ENCODE measurements around the gene GPC6.
A peak's percentile ranks its signal among the peaks of the same experiment; 100 is the strongest.

Gene GPC6

DNA sequence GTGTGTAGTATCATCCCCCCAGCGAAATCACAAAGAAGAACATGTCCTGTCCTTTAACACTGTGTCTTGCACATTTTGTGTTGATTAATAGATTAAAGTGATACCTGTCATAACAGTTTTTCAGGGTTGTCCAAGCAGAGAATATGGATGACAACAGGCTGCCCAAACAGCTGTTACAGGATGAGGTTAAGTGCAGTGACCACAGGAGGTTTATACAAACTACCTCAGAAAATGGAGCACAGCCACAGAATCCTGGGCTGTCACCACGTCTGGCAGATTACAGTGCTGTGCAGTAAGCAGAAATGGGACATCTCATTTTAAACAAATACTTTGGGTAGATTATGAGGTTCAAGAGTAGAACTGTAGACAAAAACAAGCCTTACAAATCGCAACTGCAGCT, 677.3 kb downstream of the GPC6 start:
- H3K9me3 ChIP-seq (ENCODE audit: control insufficient read depth, low read length) = no peaks in the 10 kb centered on the region
- H3K27me3 ChIP-seq (replicated peaks; ENCODE audit: control insufficient read depth, insufficient read depth, low read length) = no peaks in the 10 kb centered on the region
- H3K4me3 ChIP-seq (ENCODE audit: low read length) = no peak overlapping the region
- H3K4me1 ChIP-seq (ENCODE audit: control insufficient read depth, insufficient read depth, low read length) = peaks cover 8% of the 10 kb centered on the region
- H3K36me3 ChIP-seq (ENCODE audit: control insufficient read depth, insufficient read depth, low read length, severe bottlenecking) = no peaks in the 10 kb centered on the region
- DNase-seq (ENCODE audit: low read depth) = no peak
- H3K9ac ChIP-seq (ENCODE audit: low read length) = no peak overlapping the region

GRCh38 chr13:93915269-93915809, 688.7 kb downstream of the GPC6 start:
- Histone ChIP-seq H3K9ac (ENCODE audit: low read length) (no peak overlapping the region), H3K9me3 (ENCODE audit: control insufficient read depth, low read length) (no peaks in the 10 kb centered on the region), H3K36me3 (ENCODE audit: control insufficient read depth, insufficient read depth, low read length, severe bottlenecking) (no peaks in the 10 kb centered on the region), H3K27me3 (replicated peaks; ENCODE audit: control insufficient read depth, insufficient read depth, low read length) (no peaks in the 10 kb centered on the region), H3K4me1 (ENCODE audit: control insufficient read depth, insufficient read depth, low read length) (peaks cover 22% of the 10 kb centered on the region), H3K4me3 (ENCODE audit: low read length) (no peak overlapping the region)
- DNase-seq (ENCODE audit: low read depth) = peak; percentile 74

GRCh38 chr13:93922063-93922855, 695.7 kb downstream of the GPC6 start:
- Histone ChIP-seq H3K9me3 (ENCODE audit: control insufficient read depth, low read length) (no peaks in the 10 kb centered on the region), H3K27me3 (replicated peaks; ENCODE audit: control insufficient read depth, insufficient read depth, low read length) (no peaks in the 10 kb centered on the region), H3K9ac (ENCODE audit: low read length) (no peak overlapping the region), H3K4me3 (ENCODE audit: low read length) (no peak overlapping the region), H3K4me1 (ENCODE audit: control insufficient read depth, insufficient read depth, low read length) (peaks cover 27% of the 10 kb centered on the region), H3K36me3 (ENCODE audit: control insufficient read depth, insufficient read depth, low read length, severe bottlenecking) (no peaks in the 10 kb centered on the region)
- no peak for DNase-seq (ENCODE audit: low read depth)

GRCh38 chr13:93925990-93926389, 699.4 kb downstream of the GPC6 start:
- Histone ChIP-seq H3K36me3 (ENCODE audit: control insufficient read depth, insufficient read depth, low read length, severe bottlenecking) (no peaks in the 10 kb centered on the region), H3K27me3 (replicated peaks; ENCODE audit: control insufficient read depth, insufficient read depth, low read length) (no peaks in the 10 kb centered on the region), H3K9me3 (ENCODE audit: control insufficient read depth, low read length) (no peaks in the 10 kb centered on the region), H3K4me3 (ENCODE audit: low read length) (no peak overlapping the region), H3K9ac (ENCODE audit: low read length) (no peak overlapping the region), H3K4me1 (ENCODE audit: control insufficient read depth, insufficient read depth, low read length) (peaks cover 14% of the 10 kb centered on the region)
- no peak for DNase-seq (ENCODE audit: low read depth)

- DNase-seq (ENCODE audit: low read depth) = no peak
- no peak overlapping the region for H3K4me3 ChIP-seq (ENCODE audit: low read length)
- H3K36me3 ChIP-seq (ENCODE audit: control insufficient read depth, insufficient read depth, low read length, severe bottlenecking) = no peaks in the 10 kb centered on the region
- H3K4me1 ChIP-seq (ENCODE audit: control insufficient read depth, insufficient read depth, low read length) = peaks cover 14% of the 10 kb centered on the region
- no peaks in the 10 kb centered on the region for H3K27me3 ChIP-seq (replicated peaks; ENCODE audit: control insufficient read depth, insufficient read depth, low read length)
- no peaks in the 10 kb centered on the region for H3K9me3 ChIP-seq (ENCODE audit: control insufficient read depth, low read length)
- H3K9ac ChIP-seq (ENCODE audit: low read length) = no peak overlapping the region
Observed at GRCh38 chr13:93926425-93926824, 699.8 kb downstream of the GPC6 start.

DNA sequence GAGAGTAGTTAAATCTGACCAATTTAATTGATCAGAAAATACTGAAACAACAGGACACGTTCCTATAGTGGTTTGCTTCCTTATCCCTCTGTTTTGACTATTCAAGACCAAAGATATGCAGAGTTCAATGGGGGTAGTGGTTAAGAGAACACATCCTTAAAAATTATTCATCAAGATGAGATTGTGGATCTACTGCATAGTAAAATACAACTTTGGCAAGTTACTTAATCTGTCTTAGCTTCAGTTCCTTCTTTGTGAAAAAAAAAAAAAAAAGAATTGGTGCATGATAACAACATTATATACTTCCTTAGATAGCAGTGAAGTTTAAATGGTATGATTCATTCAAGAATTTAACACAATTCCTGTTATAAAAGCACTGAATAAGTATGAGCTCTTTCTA, 700.8 kb downstream of the GPC6 start:
- peaks cover 18% of the 10 kb centered on the region for H3K4me1 ChIP-seq (ENCODE audit: control insufficient read depth, insufficient read depth, low read length)
- no peak for DNase-seq (ENCODE audit: low read depth)
- H3K9me3 ChIP-seq (ENCODE audit: control insufficient read depth, low read length) = no peaks in the 10 kb centered on the region
- H3K36me3 ChIP-seq (ENCODE audit: control insufficient read depth, insufficient read depth, low read length, severe bottlenecking) = no peaks in the 10 kb centered on the region
- no peaks in the 10 kb centered on the region for H3K27me3 ChIP-seq (replicated peaks; ENCODE audit: control insufficient read depth, insufficient read depth, low read length)
- H3K4me3 ChIP-seq (ENCODE audit: low read length) = no peak overlapping the region
- no peak overlapping the region for H3K9ac ChIP-seq (ENCODE audit: low read length)

DNA sequence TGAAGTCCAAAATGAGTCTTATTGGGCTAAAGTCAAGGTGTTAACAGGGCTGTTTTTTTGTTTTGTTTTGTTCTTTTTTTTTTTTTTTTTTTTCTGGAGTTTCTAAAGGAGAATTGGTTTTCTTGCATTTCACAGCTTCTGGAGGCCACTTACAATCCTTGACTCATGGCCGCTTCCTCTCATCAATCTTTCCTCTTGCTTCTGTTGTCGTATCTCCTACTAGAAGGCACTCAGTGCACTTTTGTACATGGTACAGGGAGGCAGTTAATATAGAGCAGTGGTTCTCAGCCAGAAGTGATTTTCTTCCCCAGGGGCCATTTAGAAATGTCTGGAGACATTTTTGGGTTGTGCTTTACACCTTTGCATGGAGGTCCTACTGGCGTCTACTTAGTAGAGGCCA, 706.3 kb downstream of the GPC6 start:
- H3K4me3 ChIP-seq (ENCODE audit: low read length) = no peak overlapping the region
- no peaks in the 10 kb centered on the region for H3K27me3 ChIP-seq (replicated peaks; ENCODE audit: control insufficient read depth, insufficient read depth, low read length)
- H3K36me3 ChIP-seq (ENCODE audit: control insufficient read depth, insufficient read depth, low read length, severe bottlenecking) = no peaks in the 10 kb centered on the region
- H3K4me1 ChIP-seq (ENCODE audit: control insufficient read depth, insufficient read depth, low read length) = peaks cover 4% of the 10 kb centered on the region
- no peaks in the 10 kb centered on the region for H3K9me3 ChIP-seq (ENCODE audit: control insufficient read depth, low read length)
- no peak overlapping the region for H3K9ac ChIP-seq (ENCODE audit: low read length)
- DNase-seq (ENCODE audit: low read depth) = no peak

- H3K4me1 ChIP-seq (ENCODE audit: control insufficient read depth, insufficient read depth, low read length) = peaks cover 4% of the 10 kb centered on the region
- H3K9ac ChIP-seq (ENCODE audit: low read length) = no peak overlapping the region
- no peaks in the 10 kb centered on the region for H3K36me3 ChIP-seq (ENCODE audit: control insufficient read depth, insufficient read depth, low read length, severe bottlenecking)
- no peaks in the 10 kb centered on the region for H3K27me3 ChIP-seq (replicated peaks; ENCODE audit: control insufficient read depth, insufficient read depth, low read length)
- no peak for DNase-seq (ENCODE audit: low read depth)
- H3K9me3 ChIP-seq (ENCODE audit: control insufficient read depth, low read length) = no peaks in the 10 kb centered on the region
- H3K4me3 ChIP-seq (ENCODE audit: low read length) = no peak overlapping the region
Observed at GRCh38 chr13:93936901-93937300, 710.3 kb downstream of the GPC6 start.

DNA sequence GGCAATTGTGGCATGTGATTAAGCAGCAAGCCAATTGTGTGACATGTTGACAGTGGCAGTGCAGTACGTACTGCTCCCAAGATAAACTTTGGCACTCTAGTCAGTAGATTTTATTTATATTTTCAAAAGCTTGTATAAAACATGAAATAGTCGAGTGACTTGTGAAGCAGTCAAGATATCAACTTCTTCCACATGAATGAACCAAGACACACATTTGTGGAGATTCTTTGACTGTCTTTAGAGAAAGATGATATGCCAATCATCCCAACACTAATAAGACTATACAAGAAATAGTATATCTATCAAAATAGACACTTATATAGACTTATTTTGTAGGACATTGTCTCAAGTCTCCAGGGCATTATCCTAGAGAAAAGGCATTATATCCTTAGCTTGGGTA, 714.8 kb downstream of the GPC6 start:
- Histone ChIP-seq H3K36me3 (ENCODE audit: control insufficient read depth, insufficient read depth, low read length, severe bottlenecking) (no peaks in the 10 kb centered on the region), H3K27me3 (replicated peaks; ENCODE audit: control insufficient read depth, insufficient read depth, low read length) (no peaks in the 10 kb centered on the region), H3K9ac (ENCODE audit: low read length) (no peak overlapping the region), H3K4me1 (ENCODE audit: control insufficient read depth, insufficient read depth, low read length) (peaks cover 4% of the 10 kb centered on the region), H3K9me3 (ENCODE audit: control insufficient read depth, low read length) (no peaks in the 10 kb centered on the region), H3K4me3 (ENCODE audit: low read length) (no peak overlapping the region)
- DNase-seq (ENCODE audit: low read depth) = no peak

DNA sequence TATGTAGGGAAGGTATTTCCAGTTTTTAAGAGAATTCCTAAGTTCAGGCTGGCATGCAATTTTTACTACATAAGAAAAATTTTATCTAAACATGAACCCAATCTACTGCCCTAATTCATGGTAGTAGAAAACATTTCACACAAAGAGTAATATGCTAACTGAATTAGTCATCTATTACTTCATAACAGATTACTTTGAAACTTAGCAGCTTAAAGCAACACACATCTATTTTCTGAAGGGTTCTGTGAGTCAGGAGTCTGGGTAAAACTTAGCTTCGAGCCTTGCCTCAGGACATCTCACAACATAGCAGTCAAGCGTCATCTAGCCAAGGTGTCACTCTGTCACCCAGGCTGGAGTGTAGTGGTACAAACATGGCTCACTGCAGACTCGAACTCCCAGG, 715.4 kb downstream of the GPC6 start:
- Histone ChIP-seq H3K4me3 (ENCODE audit: low read length) (no peak overlapping the region), H3K9me3 (ENCODE audit: control insufficient read depth, low read length) (no peaks in the 10 kb centered on the region), H3K36me3 (ENCODE audit: control insufficient read depth, insufficient read depth, low read length, severe bottlenecking) (no peaks in the 10 kb centered on the region), H3K27me3 (replicated peaks; ENCODE audit: control insufficient read depth, insufficient read depth, low read length) (no peaks in the 10 kb centered on the region), H3K9ac (ENCODE audit: low read length) (no peak overlapping the region), H3K4me1 (ENCODE audit: control insufficient read depth, insufficient read depth, low read length) (peaks cover 4% of the 10 kb centered on the region)
- DNase-seq (ENCODE audit: low read depth) = no peak

- H3K4me3 ChIP-seq (ENCODE audit: low read length) = no peak overlapping the region
- no peaks in the 10 kb centered on the region for H3K36me3 ChIP-seq (ENCODE audit: control insufficient read depth, insufficient read depth, low read length, severe bottlenecking)
- H3K9me3 ChIP-seq (ENCODE audit: control insufficient read depth, low read length) = no peaks in the 10 kb centered on the region
- no peak overlapping the region for H3K9ac ChIP-seq (ENCODE audit: low read length)
- DNase-seq (ENCODE audit: low read depth) = no peak
- H3K4me1 ChIP-seq (ENCODE audit: control insufficient read depth, insufficient read depth, low read length) = peaks cover 4% of the 10 kb centered on the region
- no peaks in the 10 kb centered on the region for H3K27me3 ChIP-seq (replicated peaks; ENCODE audit: control insufficient read depth, insufficient read depth, low read length)
Observed at GRCh38 chr13:93945621-93946020, 719.0 kb downstream of the GPC6 start.

GRCh38 chr13:93946994-93947393, 720.4 kb downstream of the GPC6 start:
- Histone ChIP-seq H3K36me3 (ENCODE audit: control insufficient read depth, insufficient read depth, low read length, severe bottlenecking) (no peaks in the 10 kb centered on the region), H3K9me3 (ENCODE audit: control insufficient read depth, low read length) (no peaks in the 10 kb centered on the region), H3K4me3 (ENCODE audit: low read length) (no peak overlapping the region), H3K9ac (ENCODE audit: low read length) (no peak overlapping the region), H3K27me3 (replicated peaks; ENCODE audit: control insufficient read depth, insufficient read depth, low read length) (no peaks in the 10 kb centered on the region), H3K4me1 (ENCODE audit: control insufficient read depth, insufficient read depth, low read length) (peaks cover under 1% of the 10 kb centered on the region)
- DNase-seq (ENCODE audit: low read depth) = peak; percentile 37

All from adipocyte (in vitro differentiated cells).